GM12878 (cell line): ENCODE measurements around the gene TP63. TPM values are rescaled to one million over a fixed set of nuclear protein-coding genes. Genes with fewer than 3 reads are reported as not detected.
A peak's percentile ranks its signal among the peaks of the same experiment; 100 is the strongest.

ENCODE experiments used
- ATF7 ChIP-seq: fragments of 450-650 bp; IDR thresholded peaks from 2 replicates; pipeline ENCODE4 v1.6.1; 2016; ENCODE audit warnings: low read depth, mild to moderate bottlenecking
- BRCA1 ChIP-seq: IDR thresholded peaks from 2 replicates; pipeline ENCODE4 v1.6.1; 2011; ENCODE audit warnings: low read depth, low read length, improper control_type of control experiment
- CREM ChIP-seq: IDR thresholded peaks from 2 replicates; pipeline ENCODE4 v1.6.1; 2014; ENCODE audit warnings: antibody characterized with exemption, low read depth
- FOXK2 ChIP-seq: fragments of 450-650 bp; IDR thresholded peaks from 2 replicates; pipeline ENCODE4 v1.6.1; 2017; ENCODE audit warnings: mild to moderate bottlenecking, moderate library complexity
- IKZF1 ChIP-seq: fragments of 450-650 bp; conservative IDR thresholded peaks from 2 replicates; pipeline ENCODE4 v1.6.1; 2017; ENCODE audit warnings: antibody characterized with exemption, mild to moderate bottlenecking
- IRF4 ChIP-seq: IDR thresholded peaks from 2 replicates; pipeline ENCODE4 v1.6.1; 2011; ENCODE audit warnings: low read depth, low read length
- KAT2A ChIP-seq: conservative IDR thresholded peaks from 2 replicates; pipeline ENCODE4 v1.6.1; 2011; ENCODE audit warnings: low read depth, low read length; ENCODE audit not compliant: control insufficient read depth
- KDM1A ChIP-seq: fragments of 200-600 bp; sonication (generic); IDR thresholded peaks from 2 replicates; pipeline ENCODE4 v1.6.1; 2016; ENCODE audit warnings: borderline replicate concordance
- NBN ChIP-seq: fragments of 450-650 bp; IDR thresholded peaks from 2 replicates; pipeline ENCODE4 v1.6.1; 2016
- NFYB ChIP-seq: IDR thresholded peaks from 2 replicates; pipeline ENCODE4 v1.6.1; 2011; ENCODE audit warnings: low read depth, mild to moderate bottlenecking, low read length, improper control_type of control experiment, moderate library complexity; ENCODE audit not compliant: insufficient read depth
- POU2F2 ChIP-seq: IDR thresholded peaks from 3 replicates; pipeline ENCODE4 v1.6.1; 2011; ENCODE audit warnings: low read depth, mild to moderate bottlenecking, low read length, borderline replicate concordance
- RELA ChIP-seq: fragments of 450-650 bp; IDR thresholded peaks from 2 replicates; pipeline ENCODE4 v1.8.0; 2014; ENCODE audit warnings: borderline replicate concordance; ENCODE audit not compliant: partially characterized antibody
- RUNX3 ChIP-seq: IDR thresholded peaks from 2 replicates; pipeline ENCODE4 v1.6.1; 2012; ENCODE audit warnings: low read length, inconsistent platforms
- SPI1 ChIP-seq: IDR thresholded peaks from 2 replicates; pipeline ENCODE4 v1.6.1; 2011; ENCODE audit warnings: low read depth, mild to moderate bottlenecking, low read length, moderate library complexity, borderline replicate concordance; ENCODE audit not compliant: insufficient read depth
- STAT3 ChIP-seq: IDR thresholded peaks from 2 replicates; pipeline ENCODE4 v1.6.1; 2011; ENCODE audit warnings: low read depth, low read length, improper control_type of control experiment
- YY1 ChIP-seq: IDR thresholded peaks from 2 replicates; pipeline ENCODE4 v1.6.1; 2011; ENCODE audit warnings: low read depth, mild to moderate bottlenecking, low read length
- polyA plus RNA-seq, 11 experiments: library from polyadenylated mRNA; depleted of rRNA in 4 of 11; unstranded in 6 of 11; stranded (reverse) in 5 of 11; fragments of >200 nt; fragmentation: Nextera tagmentation in 4 of 11; fragmentation: Illumina TruSeq in 1 of 11; extraction: Ambion mirVana in 4 of 11; extraction: Trizol in 1 of 11; gene quantifications; 1 replicate in 1 of 11; 2 replicates in 10 of 11; pipeline versions ENCODE4 v1.2.1 to v1.2.3, GENCODE V29; 2011 to 2016; ENCODE audit warnings: inconsistent platforms in 2 of 11, missing spikeins in 2 of 11, low read depth in 1 of 11
- total RNA-seq, 4 experiments: library from RNA; depleted of rRNA in 3 of 4; stranded (reverse); fragments of >200 nt in 3 of 4; fragmentation: Illumina TruSeq in 1 of 4; extraction: Trizol in 1 of 4; gene quantifications; 2 replicates each; pipeline versions ENCODE4 v1.2.1 to v1.2.3, GENCODE V29; 2013 to 2021
- TF ChIP-seq, protein P1 (sequence below): IDR thresholded peaks from 2 replicates; pipeline ENCODE4 v1.6.1; 2012; ENCODE audit warnings: mild to moderate bottlenecking, low read depth, low read length
- TF ChIP-seq, protein P2 (sequence below): fragments of 150-350 bp; IDR thresholded peaks from 2 replicates; pipeline ENCODE4 v1.6.1; 2014; ENCODE audit warnings: mild to moderate bottlenecking, low read depth, low read length
- TF ChIP-seq, protein P3 (sequence below): fragments of 450-650 bp; IDR thresholded peaks from 2 replicates; pipeline ENCODE4 v1.6.1; 2018; ENCODE audit warnings: borderline replicate concordance, mild to moderate bottlenecking; ENCODE audit not compliant: partially characterized antibody
- TF ChIP-seq, protein P4 (sequence below): fragments of 450-650 bp; formaldehyde crosslinking; IDR thresholded peaks from 2 replicates; pipeline ENCODE4 v1.4.0; 2022; ENCODE audit warnings: mild to moderate bottlenecking, moderate library complexity

TP63 gene
- total and polyA plus RNA-seq, 10 of the 15 experiments (the other 5 are each of a cell fraction or from before 2014, with no cell fraction given) = 1.4 to 10.8 (median 6.2) TPM

DNA sequence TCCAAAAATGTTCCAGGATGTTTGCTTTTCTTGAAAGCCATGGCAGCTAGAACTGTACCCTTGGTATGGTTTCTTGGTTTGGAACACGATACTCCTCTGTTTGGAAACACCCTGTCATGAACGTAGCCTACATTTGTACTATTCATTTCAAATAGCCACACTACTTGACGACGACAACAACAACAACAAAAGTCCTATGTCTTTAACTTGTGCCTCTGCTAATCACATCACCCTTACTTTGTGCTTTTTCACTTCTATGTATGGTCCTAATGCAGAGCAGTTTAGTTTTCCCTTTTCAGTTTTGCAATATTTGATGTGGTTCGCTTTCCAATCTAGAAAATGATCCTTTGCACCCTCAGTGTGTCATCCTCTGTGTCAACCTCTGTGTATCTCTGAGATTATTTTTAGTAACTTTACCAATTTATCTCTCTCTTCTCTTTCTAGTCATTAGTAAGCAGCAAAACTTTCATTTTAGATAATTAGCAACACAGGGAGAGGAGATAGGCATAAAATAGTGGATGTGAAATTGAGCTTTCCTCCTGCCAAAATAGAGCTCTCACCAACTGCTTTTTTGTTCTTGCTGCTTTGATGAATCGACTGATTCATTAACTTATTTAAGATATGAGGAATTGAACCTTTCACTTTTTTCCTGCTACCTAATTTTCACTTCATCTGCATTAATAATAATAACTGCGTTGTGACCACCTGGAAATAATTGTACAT lies 44.1 kb upstream of the TP63 start (continued):
- TF ChIP-seq, protein P1, sequence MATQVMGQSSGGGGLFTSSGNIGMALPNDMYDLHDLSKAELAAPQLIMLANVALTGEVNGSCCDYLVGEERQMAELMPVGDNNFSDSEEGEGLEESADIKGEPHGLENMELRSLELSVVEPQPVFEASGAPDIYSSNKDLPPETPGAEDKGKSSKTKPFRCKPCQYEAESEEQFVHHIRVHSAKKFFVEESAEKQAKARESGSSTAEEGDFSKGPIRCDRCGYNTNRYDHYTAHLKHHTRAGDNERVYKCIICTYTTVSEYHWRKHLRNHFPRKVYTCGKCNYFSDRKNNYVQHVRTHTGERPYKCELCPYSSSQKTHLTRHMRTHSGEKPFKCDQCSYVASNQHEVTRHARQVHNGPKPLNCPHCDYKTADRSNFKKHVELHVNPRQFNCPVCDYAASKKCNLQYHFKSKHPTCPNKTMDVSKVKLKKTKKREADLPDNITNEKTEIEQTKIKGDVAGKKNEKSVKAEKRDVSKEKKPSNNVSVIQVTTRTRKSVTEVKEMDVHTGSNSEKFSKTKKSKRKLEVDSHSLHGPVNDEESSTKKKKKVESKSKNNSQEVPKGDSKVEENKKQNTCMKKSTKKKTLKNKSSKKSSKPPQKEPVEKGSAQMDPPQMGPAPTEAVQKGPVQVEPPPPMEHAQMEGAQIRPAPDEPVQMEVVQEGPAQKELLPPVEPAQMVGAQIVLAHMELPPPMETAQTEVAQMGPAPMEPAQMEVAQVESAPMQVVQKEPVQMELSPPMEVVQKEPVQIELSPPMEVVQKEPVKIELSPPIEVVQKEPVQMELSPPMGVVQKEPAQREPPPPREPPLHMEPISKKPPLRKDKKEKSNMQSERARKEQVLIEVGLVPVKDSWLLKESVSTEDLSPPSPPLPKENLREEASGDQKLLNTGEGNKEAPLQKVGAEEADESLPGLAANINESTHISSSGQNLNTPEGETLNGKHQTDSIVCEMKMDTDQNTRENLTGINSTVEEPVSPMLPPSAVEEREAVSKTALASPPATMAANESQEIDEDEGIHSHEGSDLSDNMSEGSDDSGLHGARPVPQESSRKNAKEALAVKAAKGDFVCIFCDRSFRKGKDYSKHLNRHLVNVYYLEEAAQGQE = no peak
- no peak for TF ChIP-seq NFYB
- TF ChIP-seq FOXK2 = no peak
- TF ChIP-seq STAT3 = peak; percentile 89
- TF ChIP-seq SPI1 = peak; percentile 33
- peak; percentile 98 for TF ChIP-seq RUNX3
- TF ChIP-seq CREM = peak; percentile 87
- TF ChIP-seq, protein P2, sequence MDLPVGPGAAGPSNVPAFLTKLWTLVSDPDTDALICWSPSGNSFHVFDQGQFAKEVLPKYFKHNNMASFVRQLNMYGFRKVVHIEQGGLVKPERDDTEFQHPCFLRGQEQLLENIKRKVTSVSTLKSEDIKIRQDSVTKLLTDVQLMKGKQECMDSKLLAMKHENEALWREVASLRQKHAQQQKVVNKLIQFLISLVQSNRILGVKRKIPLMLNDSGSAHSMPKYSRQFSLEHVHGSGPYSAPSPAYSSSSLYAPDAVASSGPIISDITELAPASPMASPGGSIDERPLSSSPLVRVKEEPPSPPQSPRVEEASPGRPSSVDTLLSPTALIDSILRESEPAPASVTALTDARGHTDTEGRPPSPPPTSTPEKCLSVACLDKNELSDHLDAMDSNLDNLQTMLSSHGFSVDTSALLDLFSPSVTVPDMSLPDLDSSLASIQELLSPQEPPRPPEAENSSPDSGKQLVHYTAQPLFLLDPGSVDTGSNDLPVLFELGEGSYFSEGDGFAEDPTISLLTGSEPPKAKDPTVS = no peak
- TF ChIP-seq, protein P3, sequence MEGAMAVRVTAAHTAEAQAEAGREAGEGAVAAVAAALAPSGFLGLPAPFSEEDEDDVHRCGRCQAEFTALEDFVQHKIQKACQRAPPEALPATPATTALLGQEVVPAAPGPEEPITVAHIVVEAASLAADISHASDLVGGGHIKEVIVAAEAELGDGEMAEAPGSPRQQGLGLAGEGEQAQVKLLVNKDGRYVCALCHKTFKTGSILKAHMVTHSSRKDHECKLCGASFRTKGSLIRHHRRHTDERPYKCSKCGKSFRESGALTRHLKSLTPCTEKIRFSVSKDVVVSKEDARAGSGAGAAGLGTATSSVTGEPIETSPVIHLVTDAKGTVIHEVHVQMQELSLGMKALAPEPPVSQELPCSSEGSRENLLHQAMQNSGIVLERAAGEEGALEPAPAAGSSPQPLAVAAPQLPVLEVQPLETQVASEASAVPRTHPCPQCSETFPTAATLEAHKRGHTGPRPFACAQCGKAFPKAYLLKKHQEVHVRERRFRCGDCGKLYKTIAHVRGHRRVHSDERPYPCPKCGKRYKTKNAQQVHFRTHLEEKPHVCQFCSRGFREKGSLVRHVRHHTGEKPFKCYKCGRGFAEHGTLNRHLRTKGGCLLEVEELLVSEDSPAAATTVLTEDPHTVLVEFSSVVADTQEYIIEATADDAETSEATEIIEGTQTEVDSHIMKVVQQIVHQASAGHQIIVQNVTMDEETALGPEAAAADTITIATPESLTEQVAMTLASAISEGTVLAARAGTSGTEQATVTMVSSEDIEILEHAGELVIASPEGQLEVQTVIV = no peak
- no peak for TF ChIP-seq BRCA1
- no peak for TF ChIP-seq KDM1A
- TF ChIP-seq, protein P4, sequence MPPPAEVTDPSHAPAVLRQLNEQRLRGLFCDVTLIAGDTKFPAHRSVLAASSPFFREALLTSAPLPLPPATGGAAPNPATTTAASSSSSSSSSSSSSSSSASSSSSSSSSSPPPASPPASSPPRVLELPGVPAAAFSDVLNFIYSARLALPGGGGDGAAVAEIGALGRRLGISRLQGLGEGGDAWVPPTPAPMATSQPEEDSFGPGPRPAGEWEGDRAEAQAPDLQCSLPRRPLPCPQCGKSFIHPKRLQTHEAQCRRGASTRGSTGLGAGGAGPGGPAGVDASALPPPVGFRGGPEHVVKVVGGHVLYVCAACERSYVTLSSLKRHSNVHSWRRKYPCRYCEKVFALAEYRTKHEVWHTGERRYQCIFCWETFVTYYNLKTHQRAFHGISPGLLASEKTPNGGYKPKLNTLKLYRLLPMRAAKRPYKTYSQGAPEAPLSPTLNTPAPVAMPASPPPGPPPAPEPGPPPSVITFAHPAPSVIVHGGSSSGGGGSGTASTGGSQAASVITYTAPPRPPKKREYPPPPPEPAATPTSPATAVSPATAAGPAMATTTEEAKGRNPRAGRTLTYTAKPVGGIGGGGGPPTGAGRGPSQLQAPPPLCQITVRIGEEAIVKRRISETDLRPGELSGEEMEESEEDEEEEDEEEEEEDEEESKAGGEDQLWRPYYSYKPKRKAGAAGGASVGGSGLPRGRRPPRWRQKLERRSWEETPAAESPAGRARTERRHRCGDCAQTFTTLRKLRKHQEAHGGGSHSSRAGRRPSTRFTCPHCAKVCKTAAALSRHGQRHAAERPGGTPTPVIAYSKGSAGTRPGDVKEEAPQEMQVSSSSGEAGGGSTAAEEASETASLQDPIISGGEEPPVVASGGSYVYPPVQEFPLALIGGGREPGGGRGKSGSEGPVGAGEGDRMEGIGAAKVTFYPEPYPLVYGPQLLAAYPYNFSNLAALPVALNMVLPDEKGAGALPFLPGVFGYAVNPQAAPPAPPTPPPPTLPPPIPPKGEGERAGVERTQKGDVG = no peak
- peak; percentile 91 for TF ChIP-seq IKZF1
- TF ChIP-seq IRF4 = no peak
- TF ChIP-seq KAT2A = no peak
- no peak for TF ChIP-seq YY1
- TF ChIP-seq RELA = no peak
- no peak; the same call in 2 of the 3 replicates for TF ChIP-seq POU2F2
- peak; percentile 69; the same call in 1 of the 2 replicates for TF ChIP-seq NBN
- peak; percentile 85 for TF ChIP-seq ATF7
